Hepatocyte (in vitro differentiated cells): ENCODE measurements around the gene JAM3.

ENCODE experiments used
- EZH2 ChIP-seq: fragments of 200-600 bp; sonication (generic); IDR thresholded peaks from 2 replicates; pipeline ENCODE4 v1.6.1; 2016; ENCODE audit warnings: antibody characterized with exemption, mild to moderate bottlenecking, borderline replicate concordance
- EZH2phosphoT487 ChIP-seq: fragments of 200-600 bp; sonication (generic); IDR thresholded peaks from one replicate; pipeline ENCODE4 v1.6.1; 2018; ENCODE audit warnings: antibody characterized with exemption, mild to moderate bottlenecking, low read depth, moderate library complexity; ENCODE audit not compliant: unreplicated experiment, severe bottlenecking
- TF ChIP-seq, protein P1 (sequence below): fragments of 200-600 bp; sonication (generic); IDR thresholded peaks from 2 replicates; pipeline ENCODE4 v1.5.1; 2016; ENCODE audit warnings: antibody characterized with exemption, mild to moderate bottlenecking; ENCODE audit not compliant: poor library complexity

DNA sequence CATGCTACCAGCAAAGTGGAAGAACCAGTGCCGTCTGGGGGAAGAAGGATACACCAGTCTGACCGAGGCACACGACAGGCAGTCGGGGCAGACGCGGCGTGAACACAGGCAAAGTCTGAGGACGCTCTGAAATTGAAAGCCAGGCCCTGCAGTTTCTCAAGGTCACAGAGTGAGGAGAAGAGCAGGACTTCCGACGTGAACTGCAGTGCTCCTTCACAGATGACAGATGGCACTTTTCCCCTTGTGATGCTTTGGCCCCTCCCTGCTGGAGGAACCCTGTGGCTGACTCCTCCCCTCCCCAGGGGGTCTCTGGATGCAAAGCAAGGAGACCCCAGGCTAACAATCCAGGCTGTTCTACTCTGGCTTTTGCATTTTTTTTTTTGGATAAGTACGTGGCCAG lies 19.6 kb upstream of the JAM3 start:
- TF ChIP-seq EZH2 (no peak), EZH2phosphoT487 (no peak)
- TF ChIP-seq, protein P1, sequence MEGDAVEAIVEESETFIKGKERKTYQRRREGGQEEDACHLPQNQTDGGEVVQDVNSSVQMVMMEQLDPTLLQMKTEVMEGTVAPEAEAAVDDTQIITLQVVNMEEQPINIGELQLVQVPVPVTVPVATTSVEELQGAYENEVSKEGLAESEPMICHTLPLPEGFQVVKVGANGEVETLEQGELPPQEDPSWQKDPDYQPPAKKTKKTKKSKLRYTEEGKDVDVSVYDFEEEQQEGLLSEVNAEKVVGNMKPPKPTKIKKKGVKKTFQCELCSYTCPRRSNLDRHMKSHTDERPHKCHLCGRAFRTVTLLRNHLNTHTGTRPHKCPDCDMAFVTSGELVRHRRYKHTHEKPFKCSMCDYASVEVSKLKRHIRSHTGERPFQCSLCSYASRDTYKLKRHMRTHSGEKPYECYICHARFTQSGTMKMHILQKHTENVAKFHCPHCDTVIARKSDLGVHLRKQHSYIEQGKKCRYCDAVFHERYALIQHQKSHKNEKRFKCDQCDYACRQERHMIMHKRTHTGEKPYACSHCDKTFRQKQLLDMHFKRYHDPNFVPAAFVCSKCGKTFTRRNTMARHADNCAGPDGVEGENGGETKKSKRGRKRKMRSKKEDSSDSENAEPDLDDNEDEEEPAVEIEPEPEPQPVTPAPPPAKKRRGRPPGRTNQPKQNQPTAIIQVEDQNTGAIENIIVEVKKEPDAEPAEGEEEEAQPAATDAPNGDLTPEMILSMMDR, result no peak
